Stimulated activated CD4-positive, alpha-beta T cell treated with anti-CD3 and anti-CD28 coated beads, TNF-alpha, amount 100 ng/mL, for 4 hours (primary cell): ENCODE results near the gene TMEM89.

Experiments
- DNase-seq, 3 experiments: peaks; one replicate each; pipeline ENCODE4 v3.0.0-alpha.2; 2020; ENCODE audit warnings: low read depth in 3 of 3

TMEM89 gene

DNA sequence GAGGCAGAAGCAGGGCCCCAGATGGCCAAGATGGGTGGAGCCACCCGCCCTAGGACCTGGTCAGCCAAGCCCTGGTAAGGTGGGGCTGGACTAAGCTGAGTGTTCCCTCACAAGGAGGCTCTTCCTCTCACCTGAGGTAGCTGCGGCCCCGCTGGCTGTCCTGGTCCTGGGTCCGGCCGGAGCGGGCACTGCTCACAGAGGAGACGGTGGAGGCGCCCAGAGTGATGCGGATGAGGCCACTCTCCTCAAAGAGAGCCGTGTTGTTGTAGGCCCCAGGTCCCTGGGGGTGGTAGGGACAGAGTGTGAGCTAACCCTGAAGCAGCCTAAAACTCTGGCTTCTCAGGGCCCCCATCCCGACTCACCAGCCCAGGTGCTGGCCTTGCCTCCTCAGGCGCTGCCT is 21.0 kb upstream of the TMEM89 start:
- no peak for DNase-seq

DNA sequence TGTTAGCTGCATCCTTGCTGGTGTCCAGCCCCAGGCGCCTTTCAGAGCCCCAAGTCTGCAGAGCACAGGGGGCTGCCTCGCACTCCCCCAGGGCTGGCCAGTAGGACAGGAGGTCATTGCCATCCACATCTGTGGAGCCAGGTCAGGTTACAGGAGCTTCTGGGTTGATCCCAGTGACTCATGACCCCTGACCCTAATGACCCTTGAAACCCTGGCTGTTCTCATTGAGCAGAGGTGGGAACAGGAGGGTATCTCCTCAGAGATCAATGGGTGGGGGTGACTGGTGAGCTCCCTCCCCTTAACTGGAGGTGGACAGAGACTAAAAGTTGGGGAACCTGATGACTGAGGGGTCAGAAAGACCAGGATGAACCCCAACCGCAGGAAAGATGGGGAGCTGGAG is 19.8 kb upstream of the TMEM89 start:
- DNase-seq = no peak

DNA sequence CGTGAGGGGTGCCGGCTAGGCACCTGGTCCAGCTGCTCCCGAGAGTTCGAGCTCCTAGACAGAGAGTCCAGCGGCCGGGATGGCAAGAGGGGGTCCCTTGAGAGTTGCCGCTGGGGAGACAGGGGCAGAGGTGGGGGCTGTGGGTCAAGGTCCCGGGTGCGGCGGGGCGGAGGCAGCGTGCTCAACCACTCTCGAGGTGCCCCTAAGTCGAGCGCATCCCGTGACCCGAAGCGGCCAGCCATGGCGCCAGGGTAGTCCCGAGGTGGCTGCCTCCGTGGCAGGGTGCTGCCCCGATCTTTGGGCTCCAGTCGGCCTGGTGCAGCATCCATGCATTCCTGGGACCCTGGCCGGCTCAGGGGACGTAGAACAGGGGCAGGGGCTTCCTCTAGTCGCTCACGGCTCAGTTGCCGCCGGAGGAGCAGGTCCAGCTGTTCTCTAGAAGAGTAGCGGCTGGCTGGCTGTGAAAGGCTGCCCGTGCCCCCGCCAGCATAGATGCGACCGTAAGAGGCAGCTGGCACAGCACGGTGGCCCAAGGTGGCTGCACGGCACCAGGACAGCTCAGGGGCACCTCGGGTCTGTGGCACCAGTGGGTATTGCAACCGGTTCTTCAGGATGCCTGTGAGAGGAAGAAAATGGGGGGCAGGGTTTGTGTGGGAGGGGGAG is 18.5 kb upstream of the TMEM89 start:
- DNase-seq = no peak

DNA sequence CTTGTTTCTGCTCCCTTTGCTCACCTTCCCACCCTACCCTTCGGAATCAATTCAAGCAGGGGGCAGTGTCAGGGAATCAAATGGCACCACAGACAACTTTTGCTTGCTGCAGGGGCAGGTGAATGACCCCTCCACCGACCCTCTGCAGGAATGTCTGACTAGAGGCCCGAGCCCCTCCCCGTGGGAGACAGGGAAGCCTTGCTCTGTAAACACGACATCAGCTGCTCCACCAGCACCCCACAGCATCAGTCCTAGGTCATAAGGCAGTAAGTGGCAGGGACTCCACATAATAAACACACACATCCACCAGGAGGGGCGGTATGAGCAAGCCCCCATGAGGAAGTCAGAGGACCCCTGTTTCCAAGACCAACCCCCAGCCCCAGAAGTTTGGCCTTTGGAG is 15.7 kb upstream of the TMEM89 start:
- no peak for DNase-seq

DNA sequence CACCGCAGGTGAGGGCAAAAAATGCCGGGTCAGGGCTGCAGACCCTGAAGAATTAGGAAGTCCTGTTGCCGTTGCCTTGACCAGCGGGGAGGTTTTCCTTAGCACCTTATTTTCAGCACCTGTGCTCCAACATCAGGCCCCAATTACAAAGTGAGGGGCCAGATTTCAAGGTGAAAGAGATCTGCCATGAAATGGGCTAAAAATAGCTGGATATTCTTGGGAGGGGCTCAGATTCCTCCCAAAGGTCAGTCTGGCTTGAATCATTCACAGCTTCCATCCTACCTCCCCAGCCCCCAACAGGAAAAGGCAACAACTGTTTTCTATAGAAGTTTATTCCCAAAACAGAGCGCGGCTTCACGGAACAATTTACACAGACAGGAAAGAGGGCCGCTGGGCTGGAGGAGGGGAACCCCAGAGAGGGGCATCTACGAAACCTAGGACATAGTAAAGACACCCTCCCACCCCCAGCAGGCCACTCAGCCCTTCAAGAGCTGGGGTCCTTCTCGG is 14.6 kb upstream of the TMEM89 start:
- no peak for DNase-seq

DNA sequence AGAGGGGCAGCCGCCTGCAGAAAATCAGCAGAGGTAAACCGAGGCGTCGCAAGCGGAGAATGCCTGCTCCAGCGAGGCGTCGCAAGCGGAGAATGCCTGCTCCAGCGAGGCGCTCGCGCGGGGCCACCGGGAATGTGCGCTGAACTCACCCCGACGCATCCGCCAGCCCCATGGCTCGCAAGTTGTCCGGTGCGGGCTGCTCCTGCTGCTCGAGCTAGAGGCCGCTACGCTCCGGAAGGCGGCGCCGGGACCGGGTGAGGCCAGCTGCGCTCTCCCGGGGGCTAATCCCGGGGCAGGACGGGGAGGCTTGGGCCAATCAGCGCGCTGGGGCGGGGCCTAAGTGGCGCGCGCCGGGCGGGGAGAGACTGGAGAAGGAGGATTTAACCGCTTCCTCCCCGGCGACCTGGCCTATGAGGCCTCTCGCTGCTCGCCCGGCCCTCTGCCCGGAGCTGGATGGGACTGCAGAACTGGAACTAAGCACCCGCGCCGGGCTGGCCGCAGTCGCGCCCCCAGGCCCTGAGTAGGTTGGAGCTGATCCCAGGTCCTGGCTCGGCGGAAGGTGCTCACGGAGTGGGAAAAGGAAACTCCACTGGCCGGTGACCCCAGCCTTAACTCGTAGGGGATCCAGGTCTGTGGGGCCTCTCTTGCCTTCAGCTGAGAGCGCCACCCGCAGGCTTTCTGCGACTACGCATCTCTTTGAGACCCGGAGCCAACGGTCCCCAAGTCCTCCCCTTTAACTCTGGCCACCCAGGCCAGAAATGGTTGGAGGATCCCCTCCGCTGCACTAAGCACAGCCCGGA is 13.9 kb upstream of the TMEM89 start, which contains the start of gene SLC26A6:
TSS of gene SLC26A6 (minus strand) at position 240 of the 800 bp plus-strand sequence. CDS start at position 172, 68 bp downstream.
- peak; percentile 84 to 89 (median 85) for DNase-seq

DNA sequence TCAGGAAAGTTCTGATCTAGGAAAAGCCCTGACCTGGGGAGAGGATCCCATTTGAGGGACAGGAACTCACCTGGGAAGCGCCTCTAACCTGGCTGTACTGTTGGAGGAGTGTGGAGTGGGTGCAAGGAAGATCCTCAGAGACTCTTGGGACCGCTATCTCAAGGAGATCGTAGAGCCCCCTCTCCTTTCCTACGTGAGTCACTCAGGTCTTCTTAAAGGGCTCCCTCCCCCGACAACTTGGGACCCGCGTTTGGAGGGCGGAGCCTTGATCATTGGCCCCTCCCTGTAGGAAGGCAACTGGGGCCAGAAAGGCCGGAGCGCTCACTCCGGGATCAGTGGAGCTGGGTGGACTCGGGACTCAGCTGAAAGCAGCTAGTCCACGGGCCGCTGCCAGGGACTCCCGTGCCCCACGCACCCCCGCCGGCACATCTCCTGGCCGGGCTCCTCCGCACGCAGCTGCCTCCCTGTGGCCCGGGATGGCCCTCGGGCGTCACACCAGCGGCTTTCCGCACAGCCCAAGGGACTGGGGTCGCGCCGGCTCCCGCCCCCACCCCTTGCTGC is 13.2 kb upstream of the TMEM89 start:
- DNase-seq = peak; percentile 26 to 45 (median 36)

DNA sequence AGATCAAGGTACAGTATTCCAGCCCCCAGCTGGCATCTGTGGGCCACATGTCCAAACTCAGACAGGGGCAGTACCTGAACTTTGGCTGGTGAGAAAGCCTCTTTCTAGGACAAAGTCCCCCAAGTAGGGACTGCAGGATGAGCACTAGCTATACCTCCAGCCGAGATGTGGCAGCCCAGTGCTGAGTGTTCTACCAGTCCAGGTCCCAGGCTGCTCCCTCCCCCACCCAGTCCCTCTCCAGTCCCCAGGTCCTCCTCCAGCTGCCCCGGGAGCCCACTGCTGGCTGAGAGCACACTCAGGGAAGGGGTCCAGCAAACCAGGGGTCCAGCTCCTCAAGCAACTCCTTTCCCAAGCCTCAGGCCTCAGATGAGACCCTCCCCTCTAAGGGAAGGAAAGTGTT is 12.2 kb upstream of the TMEM89 start:
- no peak for DNase-seq

DNA sequence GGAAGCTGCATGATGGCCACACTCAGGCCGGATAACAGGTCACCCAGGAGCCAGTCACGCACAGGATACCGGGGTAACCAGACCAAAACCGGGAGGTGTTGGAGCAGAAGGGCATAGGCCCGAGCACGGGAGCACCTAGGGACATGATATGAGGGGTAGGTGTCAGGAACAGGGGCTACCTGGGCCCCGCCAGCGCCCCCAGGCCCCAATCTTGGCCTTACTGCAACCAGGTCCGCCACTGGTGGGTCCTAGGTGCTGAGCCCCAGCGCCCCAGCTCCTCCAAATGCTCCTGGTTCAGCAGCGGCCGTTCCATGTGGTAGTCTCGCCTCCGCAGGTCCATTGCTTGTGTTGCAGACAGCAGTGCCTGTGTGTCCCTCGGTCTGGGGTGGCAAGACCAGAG is 11.7 kb upstream of the TMEM89 start:
- DNase-seq = no peak

DNA sequence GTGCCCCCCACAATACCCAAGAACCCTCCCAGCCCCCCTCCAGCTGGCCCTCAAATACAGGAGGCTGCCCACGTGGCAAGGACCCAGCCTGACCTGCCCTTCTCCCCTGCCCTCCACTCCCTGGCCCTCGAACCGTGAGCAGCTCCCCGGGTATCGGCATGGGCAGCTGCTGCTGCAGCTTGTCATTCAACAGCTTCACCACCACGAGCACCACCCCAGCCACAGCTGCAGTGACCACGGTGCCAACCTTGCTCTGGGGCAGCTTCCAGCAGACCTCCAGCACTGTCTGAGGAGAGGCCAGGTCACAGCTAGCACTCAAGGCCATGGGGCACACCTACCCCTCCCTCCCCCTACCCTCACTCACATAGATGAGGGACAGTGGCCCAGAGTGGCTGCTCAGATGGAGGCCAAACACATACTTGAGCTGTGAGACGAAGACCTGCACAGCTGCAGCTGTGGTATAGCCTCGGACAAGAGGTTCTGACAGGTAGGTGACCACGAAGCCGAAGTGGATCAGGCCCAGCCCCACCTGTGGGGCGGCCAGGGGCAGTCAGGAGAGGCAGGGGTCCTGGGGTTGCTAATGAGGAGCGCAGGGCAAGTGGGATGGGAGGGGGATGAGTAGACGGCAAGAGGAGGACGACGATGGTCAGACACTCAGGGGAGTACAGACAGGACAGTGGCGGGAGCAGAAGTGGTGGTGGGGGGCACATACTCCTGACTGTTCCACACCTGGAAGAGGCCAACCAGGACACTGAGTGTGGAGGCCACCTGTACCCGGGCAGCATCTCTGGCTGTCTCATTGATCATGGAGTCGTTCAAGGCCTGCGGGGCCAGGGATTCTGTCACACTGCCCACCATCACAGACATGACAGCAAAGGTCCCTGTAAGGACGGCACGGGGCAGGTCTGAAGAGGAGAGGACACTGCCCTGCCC is 10.2 kb upstream of the TMEM89 start:
- DNase-seq = no peak

DNA sequence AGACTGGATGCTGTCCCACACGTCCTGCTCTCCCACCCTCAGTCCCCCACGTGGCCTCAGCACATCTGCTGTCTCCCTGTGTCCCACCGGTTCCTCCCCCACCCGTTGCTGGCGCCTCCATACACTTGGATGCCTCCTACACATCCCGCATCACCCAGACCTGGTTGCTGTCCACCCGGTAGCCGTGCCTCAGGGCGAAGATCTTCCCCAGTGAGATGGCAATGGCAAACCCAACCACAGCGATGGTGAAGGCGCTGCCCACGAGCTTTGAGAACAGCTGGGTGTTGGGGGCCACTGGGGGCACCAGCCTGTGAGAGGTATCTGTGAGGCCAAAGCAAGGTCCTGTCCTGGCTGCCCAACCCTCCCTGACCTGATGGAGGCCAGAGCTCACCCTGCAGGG is 9.3 kb upstream of the TMEM89 start:
- no peak for DNase-seq

DNA sequence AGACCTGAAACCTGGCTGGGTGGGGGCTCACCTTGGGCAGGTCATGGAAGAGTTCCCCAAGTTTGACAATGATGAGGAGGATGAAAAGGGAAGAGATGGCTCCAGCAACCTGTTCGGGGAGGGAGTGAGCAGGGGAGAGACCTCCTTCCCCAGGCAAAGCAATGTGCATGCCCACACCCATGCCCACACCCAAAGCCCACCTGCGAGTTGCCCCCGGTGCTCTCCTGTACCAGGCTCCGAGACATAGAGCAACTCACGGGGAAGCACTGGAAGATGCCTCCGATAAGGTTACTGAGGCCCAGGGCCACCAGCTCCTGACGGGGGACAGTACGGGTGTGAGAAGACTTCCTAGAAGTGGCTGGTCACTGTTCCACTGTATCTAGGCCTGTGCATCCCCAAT is 8.8 kb upstream of the TMEM89 start:
- no peak for DNase-seq

DNA sequence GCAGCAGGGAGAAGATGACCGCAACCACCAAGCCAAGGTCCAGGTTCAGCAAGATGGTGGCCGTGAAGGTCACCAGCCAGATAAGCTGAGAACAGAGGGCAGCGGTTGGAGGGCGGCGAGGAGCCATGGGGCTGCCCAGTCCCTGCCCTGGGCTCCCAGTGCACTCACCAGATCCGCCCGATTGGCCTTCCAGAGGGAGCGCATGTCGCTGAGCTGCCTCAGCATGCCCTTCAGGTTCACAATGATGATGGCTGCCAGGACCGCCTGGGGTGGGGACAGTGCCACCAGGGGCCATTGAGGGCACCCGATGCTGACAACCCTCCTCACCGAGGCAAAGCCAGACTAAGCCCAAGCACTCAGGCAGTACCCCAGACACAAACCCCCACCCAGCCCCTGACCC is 8.3 kb upstream of the TMEM89 start:
- no peak for DNase-seq

DNA sequence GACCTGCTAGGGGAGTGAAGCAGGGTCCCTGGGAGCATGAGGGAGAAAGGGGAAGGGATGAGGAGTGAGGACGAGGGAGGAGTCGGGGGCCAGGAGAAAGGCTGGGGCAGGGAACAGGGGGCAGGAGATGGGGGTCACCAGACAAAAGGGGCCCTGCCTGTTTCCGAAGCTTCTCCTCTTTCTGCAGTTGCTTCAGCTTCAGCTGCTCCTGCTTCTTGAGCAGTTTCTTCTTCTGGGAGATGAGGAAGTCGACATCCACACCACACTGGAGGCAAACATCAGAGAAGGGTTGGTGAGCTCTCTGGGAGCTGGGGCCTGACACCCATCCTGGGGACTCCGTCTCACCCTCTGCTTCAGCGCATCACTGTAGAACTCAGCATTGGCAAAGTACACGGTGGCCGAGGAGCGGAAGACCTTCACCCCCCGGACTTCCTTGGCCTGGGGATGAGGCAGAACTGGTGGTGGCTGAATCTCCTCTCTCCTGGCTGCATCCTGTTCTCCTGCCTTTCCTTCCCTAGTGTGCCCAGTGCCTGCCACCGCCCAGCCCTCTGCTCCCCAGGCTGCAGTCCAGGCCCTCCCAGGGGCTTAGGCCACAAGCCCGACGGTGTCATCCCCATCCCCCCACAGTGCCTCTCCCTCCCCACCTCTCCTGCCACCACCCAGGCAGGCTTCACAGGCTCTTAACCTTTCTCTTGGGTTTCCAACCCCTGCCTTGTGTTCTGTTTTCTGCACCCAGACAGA is 6.9 kb upstream of the TMEM89 start:
- no peak for DNase-seq

DNA sequence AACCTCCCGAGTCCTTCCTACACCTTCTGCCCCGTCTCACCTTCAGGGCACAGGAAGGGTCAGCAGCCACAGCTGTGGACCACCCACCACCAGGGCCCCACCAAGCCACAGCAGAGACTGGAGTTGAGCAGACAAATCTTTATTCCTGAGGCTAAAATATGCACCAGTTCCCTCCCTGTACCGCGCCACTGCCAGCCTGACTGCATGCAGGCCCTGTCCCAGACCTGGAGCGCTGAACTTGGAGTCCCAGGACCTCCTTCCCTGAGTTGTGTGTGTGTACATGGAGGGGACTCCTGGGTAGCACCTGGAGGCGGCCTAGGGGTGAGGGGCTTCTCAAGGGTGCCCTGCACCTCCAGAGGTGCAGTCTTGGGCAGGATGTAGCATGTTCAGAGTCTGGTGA is 4.0 kb upstream of the TMEM89 start:
- no peak for DNase-seq

DNA sequence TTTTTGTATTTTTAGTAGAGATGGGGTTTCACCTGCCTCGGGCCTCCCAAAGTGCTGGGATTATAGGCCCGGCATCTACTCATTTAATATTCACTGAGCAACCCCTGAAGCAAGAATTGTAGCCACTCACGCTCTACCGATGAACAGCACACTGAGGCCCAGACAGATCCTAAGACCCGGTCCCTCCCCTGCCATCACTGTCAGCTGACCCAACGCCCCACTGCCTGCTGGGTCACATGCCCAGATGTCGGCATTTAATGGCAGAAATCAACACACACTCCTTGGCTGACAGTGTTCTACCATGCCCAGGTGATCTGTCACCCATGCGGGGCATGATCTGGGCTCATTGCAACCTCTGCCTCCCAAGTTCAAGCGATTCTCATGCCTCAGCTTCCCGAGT is 3.2 kb upstream of the TMEM89 start:
- DNase-seq = no peak

DNA sequence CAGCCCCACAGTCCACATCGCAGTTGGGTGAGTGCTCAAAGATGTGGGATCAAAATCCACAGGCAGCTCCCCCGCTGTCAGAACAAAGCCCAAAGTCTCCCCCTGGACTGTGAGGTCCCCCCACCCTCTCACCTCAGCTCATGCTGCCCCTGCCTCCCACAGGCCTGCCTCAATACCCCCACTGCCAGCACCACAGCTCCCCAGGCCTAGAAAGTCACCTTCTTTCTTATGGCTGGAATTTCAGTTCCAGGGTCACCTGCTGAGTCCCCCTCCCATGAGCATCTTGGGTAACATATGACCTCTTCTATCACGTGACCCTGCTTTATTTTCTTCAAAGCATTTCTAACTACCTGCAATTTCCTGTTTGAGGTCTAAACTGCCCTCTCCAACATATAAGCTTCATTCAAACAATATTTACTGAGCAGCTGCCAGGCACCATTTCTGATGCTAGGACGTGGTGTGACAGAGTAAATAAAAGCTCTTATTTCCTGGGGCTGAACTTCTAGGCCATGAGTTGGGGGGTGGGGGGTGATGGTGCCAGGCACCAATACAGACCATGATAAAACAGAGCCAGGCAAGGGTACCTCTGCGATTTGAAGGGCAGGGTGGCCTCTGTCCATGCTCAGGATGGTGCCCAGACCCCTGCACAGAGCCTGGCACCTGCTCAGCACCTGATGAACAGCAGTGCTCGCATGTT is 2.4 kb upstream of the TMEM89 start:
- DNase-seq = no peak

DNA sequence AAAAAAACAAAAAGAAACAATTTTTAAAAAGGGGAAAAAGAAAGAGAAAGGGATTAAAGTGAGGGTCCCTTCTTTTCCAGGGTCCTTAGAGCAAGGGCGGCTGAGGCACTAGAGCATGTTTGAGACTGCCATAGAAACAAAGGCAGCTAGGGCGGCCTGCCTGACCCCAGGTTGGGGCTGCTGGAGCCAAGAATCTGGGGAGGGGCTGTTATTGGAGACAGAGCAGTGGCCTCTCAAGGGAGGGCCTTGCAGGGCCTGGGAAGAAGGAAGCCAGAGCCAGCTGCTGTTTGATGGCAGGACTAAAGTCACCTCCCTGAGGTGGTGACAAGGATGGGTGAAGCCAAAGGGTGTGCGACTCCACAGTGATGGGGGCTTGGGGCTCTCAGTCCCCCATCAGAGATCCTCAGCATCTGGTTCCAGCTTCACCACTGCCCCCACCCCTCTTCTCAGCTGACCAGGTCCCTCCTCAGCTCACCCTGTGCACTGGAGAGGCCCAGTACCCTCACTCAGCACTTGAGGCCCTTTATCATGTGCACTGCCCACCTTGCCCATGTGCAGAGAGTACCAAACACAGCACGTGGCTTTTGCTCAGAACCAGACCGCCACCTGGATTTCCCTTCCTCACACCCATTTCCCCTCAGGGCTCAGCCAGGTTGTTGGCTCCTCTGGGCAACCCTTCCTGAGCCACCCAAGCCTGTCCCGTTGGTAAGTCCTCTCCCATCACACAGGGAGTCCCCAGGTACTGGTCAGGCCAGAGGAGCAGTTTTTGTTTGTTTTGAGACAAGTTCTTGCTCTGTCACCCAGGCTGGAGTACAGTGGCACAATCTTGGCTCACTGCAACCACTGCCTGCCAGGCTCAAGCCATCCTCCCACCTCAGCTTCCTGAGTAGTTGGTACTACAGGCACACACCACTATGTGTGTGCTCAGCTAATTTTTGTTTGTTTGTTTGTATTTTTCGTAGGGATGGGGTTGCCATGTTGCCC is 1.7 kb downstream of the TMEM89 start:
- no peak for DNase-seq

DNA sequence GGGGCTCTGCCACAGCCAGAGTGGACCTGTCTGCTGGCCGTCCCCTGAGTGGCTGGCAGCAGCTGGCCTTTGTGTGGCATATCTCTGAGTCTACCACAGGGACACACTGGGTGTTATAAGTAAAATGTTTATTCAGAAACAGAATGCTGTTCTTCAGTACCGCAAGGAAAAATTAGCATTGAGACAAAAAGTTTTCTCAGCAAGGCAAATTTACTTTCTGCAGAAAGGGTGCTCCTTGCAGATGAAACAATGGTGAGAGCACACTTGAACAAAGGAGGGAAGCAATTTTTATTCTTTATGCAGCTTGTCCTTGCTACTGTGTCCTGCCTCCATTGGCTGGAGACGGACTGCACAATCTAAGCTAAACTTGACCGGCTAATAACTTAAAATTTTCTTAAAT is 4.0 kb downstream of the TMEM89 start:
- no peak for DNase-seq
